Fibroblast of mammary gland (primary cell): ENCODE data around the gene NGEF.

Experiments
- DNase-seq: peaks from one replicate; pipeline ENCODE4 v3.0.0-alpha.2; 2010; ENCODE audit warnings: low read depth
- H3K4me3 ChIP-seq: 2 replicates; pipeline ENCODE4 v1.5.1; 2011; ENCODE audit warnings: low read depth, mild to moderate bottlenecking, low read length, moderate library complexity; ENCODE audit not compliant: control insufficient read depth
- CTCF ChIP-seq: conservative IDR thresholded peaks from 2 replicates; pipeline ENCODE4 v1.5.1; 2011; ENCODE audit warnings: low read depth, low read length, inconsistent platforms; ENCODE audit not compliant: control insufficient read depth, insufficient read depth

Gene NGEF

GRCh38 chr2:232929303-232930058 lies 83.6 kb downstream of the NGEF start:
- no peak overlapping the region for H3K4me3 ChIP-seq
- DNase-seq: no peak
- TF ChIP-seq CTCF: no peak

- no peak for TF ChIP-seq CTCF
- DNase-seq: no peak
- no peak overlapping the region for H3K4me3 ChIP-seq
Measured at GRCh38 chr2:232928551-232929302, 84.3 kb downstream of the NGEF start.

GRCh38 chr2:232927793-232928550 lies 85.1 kb downstream of the NGEF start:
- H3K4me3 ChIP-seq: no peak overlapping the region
- no peak for TF ChIP-seq CTCF
- DNase-seq: no peak

GRCh38 chr2:232927032-232927792 lies 85.8 kb downstream of the NGEF start:
- TF ChIP-seq CTCF: no peak
- DNase-seq: peak; percentile 21
- H3K4me3 ChIP-seq: peak overlapping the region; percentile 7

GRCh38 chr2:232926431-232926939 lies 86.6 kb downstream of the NGEF start:
- no peak for DNase-seq
- no peak overlapping the region for H3K4me3 ChIP-seq
- TF ChIP-seq CTCF: no peak

GRCh38 chr2:232925821-232926156 lies 87.3 kb downstream of the NGEF start:
- no peak for DNase-seq
- TF ChIP-seq CTCF: no peak

More at GRCh38 chr2:232925821-232926156, 87.3 kb downstream of the NGEF start:
- no peak overlapping the region for H3K4me3 ChIP-seq
